Suppressor macrophage treated with lipopolysaccharide for 1 hour (primary cell): Measurements from ENCODE around the gene ELSPBP1.
"Not testable (repeated sequence)": the region's sequence is repeated elsewhere in the genome, so short reads cannot be mapped to it uniquely, and the experiment has no call there.

ENCODE experiments used
- DNase-seq, 3 donors: peaks; one replicate each; pipeline ENCODE4 v3.0.0-alpha.2; 2020 to 2022

The ELSPBP1 gene

GRCh38 chr19:47994209-47994802, at the start of gene ELSPBP1:
ELSPBP1 (plus strand) TSS chr19:47994632; CDS start chr19:48008668, 14,036 bp downstream.
- no peak for DNase-seq

- not testable (repeated sequence) for DNase-seq
Measured at GRCh38 chr19:47949852-47950521, 44.4 kb upstream of the ELSPBP1 start.

DNA sequence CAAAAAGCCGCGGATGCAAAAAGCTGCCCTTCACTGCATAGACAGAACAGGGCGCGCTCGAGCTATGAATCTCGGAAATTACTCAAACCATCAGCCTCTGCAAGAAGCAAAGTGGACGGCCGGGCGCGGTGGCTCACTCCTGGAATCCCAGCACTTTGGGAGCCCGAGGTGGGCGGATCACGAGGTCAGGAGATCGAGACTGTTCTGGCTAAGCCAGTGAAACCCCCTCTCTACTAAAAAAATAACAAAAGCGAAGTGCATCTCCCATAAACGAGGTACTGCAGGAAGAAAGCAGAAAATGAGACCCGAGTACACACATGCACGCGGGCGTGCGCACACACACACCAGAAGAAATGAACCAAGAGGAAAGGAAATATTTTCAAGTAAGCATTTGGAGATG, 42.3 kb upstream of the ELSPBP1 start:
- DNase-seq = not testable (repeated sequence)

- DNase-seq = not testable (repeated sequence)
Measured at GRCh38 chr19:47955936-47956335, 38.5 kb upstream of the ELSPBP1 start.

DNA sequence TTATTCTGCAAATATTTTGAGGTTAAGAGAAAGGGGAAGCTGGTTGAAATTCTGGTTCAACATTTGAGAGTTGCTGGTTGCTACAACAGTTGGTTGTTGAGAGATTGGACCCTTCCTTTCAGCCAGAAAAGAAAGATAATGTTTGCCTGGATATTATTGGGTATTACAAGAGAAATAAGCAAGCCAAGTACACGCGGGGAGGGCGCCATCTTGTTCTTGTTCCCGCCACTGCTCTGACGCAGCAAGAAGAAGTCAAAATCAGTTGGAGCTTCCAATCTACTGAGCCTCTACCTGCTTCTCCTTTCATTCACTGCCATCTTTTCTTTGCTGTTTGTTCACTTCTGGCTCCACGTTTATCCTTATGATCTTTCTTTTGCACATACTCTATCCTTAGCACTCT, 20.9 kb upstream of the ELSPBP1 start:
- DNase-seq = no peak

DNA sequence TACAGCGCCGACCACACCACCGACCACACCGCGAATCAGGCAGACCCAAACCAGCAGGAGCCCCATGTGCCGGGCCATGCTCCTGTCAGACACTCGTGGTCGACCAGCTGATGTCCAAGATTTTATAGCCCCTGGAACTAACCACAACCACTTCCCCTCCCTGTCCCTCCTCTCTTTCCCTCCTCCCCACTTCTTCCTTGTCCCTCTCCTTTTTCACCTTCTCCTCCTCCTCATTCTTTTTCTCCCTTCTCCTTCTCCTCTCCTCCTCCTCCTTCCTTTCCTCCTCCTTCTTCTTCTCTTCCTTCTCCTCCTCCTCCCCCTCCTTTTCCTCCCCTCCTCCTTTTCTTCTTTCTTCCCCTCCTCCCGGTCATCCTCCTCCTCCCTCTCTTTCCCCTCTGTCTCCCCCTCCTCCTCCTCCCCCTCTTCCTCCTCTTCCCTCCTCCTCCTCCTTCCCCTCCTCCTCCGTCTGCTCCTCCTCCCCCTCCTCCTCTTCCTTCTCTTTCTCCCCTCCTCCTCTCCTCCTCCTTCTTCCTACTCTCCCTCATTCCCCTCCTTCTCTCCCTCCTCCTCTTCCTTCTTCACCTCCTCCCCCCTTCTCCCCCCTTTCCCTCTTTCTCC, 3.1 kb upstream of the ELSPBP1 start:
- no peak for DNase-seq

GRCh38 chr19:47992070-47992469, 2.4 kb upstream of the ELSPBP1 start, which contains the start of gene BSPH1:
BSPH1 (minus strand) TSS chr19:47992170; CDS start chr19:47992081, 89 bp downstream.
- no peak for DNase-seq

DNA sequence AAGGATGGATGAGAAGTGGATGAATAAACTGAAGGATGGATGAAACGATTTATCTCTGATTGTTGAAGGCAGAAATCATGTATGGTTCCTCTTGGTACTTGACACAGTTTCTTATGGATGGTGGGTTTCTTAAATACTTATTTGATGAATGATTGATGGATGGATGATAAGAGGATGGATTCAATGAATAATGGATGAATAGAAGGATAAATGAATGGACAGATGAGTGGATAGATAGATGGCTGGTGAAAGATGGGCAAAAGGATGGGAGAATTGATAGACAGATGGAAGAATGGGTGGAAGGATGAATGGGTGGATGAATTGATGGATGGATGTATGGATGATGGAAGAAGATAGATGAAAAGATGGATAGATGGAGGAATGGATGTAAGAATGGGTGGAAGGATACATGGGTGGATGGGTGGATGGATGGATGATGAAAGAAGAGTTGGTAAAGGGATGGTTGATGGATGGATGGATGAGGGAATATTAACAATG, 1.8 kb downstream of the ELSPBP1 start:
- no peak for DNase-seq

DNA sequence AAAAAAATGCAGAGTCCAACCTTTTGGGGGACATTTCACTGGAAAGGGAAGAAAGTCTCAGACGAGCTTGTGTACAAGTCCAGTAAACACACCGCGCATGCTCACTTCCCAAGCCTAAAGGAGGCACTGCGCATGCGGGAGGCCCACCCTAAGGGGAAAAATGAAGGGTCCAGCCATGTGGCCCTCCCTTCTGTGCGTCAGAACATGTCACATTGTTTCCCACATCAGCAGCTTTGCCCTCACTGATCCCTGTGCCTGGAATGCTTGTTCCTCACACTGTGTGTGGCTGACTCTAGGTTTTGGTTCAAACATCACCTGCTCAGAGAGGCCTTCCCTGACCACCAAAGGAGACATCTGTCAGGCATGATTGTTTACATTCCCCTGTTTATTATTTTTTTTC, 4.4 kb downstream of the ELSPBP1 start:
- no peak for DNase-seq

- no peak for DNase-seq
Measured at GRCh38 chr19:48000846-48001245, 6.4 kb downstream of the ELSPBP1 start.

DNA sequence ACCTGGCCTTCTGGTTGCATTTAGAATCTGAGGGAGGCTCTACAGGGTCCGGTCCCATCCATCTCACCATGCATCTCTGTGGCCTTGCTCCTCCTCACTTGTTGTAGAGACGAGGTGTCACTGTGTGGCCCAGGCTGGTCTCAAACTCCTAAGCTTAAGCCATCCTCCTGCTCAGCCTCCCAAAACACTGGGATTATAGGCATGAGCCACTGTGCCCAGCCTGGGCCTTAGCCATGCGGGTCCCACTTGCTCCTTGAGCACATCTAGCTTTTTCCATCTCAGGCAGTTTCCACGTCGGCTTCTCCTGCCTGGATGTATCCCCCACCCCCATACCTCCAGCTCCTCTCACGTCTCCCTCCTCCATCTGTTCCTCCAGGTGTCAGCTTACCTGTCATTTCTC, 9.8 kb downstream of the ELSPBP1 start:
- no peak for DNase-seq

- DNase-seq = peak in 2 of 3 donors; percentile 5 to 6
Measured at GRCh38 chr19:48006762-48007161, 12.3 kb downstream of the ELSPBP1 start.

GRCh38 chr19:48010932-48011758, 16.7 kb downstream of the ELSPBP1 start:
- peak in 2 of 3 donors; percentile 3 to 21 for DNase-seq

GRCh38 chr19:48020686-48021085, 26.3 kb downstream of the ELSPBP1 start:
- peak; percentile 46 to 71 (median 68) for DNase-seq

- DNase-seq = no peak
Measured at GRCh38 chr19:48023011-48023410, 28.6 kb downstream of the ELSPBP1 start.

DNA sequence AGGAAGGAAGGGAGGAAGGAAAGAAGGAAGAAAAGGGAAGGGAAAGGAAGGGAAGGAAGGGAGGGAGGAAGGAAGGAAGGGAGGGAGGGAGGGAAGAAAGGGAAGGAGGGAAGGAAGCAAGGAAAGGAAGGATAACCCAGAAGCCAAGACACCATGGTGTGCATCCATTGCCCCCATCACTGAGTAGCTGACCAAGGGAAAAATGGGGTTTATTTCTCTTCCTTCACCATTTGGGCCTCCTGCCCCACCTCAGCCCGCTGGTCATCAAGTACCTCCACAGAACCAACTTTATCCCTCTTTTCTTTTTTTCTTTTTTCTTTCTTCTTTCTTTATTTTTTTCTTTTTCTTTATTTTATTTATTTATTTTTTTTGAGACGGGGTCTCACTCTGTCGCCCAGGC, 29.1 kb downstream of the ELSPBP1 start:
- no peak for DNase-seq

DNA sequence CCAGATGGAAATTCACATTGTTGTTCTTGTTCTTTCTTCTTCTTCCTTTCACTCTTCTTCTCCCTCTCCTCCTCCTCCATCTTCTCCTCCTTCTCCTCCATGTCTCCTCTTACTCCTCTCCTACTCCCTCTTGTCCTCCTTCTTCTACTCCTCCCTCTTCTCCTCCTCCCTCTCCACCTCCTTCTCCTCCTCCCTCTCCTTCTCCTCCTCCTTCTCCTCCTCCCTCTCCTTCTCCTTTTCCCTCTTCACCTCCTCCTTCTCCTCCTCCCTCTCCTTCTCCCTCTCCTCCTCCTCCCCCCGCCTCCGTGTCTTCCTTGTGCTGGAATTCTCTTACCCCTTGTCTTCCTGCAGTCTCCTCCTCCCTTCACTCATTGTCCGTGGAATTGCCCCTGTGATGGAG, 31.0 kb downstream of the ELSPBP1 start:
- no peak for DNase-seq

GRCh38 chr19:48029431-48029830, 35.0 kb downstream of the ELSPBP1 start:
- no peak for DNase-seq

DNA sequence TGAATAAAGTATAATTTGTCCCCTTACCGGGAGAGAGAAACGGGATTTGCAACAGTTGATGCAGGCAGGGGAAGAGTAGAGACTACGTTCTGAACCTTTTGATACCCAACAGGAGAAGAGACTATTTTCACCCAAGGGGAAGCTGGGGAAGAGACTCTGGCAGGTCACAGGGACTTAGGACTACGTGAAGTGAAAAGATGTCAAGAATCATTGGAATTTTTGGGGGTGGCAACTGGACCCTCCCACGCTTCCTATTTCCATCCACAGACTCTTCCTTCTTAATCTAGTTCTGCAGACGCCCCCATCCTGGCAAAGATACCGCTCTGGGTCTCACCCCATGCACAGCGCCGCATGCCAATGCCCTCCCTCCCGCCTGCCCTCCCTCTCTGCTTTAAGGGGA, 35.6 kb downstream of the ELSPBP1 start:
- no peak for DNase-seq

- no peak for DNase-seq
Measured at GRCh38 chr19:48033604-48034003, 39.2 kb downstream of the ELSPBP1 start.

DNA sequence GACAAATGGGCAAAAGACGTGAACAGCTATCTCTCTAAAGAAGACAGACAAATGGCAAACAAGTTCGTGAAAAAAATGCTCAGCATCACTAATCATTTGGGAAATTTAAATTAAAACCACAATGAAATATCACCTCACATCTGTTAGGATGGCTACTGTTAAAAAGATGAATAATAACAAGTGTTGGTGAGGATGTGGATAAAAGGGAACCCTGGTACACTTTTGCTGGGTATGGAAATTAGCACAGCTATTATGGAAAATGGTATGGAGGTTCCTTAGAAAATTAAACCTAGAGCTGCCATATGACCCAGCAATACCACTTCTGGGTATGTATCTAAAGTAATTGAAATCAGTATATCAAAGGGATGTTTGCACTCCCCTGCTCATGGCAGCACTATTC, 42.3 kb downstream of the ELSPBP1 start:
- DNase-seq = no peak

DNA sequence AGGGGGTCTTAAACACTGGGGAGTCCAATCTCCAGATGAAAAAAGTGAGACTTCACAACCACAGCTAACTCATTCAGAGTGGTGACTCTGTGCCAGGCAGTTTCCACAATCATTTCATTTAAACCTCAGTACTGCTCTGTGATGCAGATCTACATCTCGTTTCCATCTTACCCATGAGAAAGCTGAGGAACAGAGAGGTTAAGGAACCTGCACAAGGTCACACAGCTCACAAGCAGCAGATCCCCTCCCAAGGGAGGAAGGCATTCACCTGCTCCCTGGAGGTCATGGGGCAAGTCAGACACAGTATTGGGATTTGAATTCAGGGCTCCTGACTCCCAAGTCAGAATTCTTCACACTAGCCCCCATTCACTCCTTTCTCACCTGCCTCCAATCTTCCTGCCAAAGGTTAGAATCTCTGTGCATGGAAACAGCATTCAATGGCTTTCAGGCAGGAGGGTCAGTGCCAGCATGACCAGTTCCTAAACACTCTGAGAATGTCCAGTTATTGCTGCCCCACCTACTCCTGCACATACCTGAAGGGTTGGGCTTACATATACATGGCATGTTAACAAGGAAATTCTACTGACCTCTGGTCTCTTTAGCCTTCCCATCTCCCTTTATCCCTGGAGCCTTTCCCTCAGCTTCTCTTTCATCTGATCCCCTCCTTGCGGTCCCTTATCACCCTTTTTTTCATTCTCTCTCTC, 47.6 kb downstream of the ELSPBP1 start:
- no peak for DNase-seq
